ENCODE measurements around the gene ADD1. TPM values are rescaled to one million over a fixed set of nuclear protein-coding genes. Genes with fewer than 3 reads are reported as not detected.
A peak's percentile ranks its signal among the peaks of the same experiment; 100 is the strongest.

ADD1 gene
- total RNA-seq, 1 donor from 2014 or later: 131 TPM

DNA sequence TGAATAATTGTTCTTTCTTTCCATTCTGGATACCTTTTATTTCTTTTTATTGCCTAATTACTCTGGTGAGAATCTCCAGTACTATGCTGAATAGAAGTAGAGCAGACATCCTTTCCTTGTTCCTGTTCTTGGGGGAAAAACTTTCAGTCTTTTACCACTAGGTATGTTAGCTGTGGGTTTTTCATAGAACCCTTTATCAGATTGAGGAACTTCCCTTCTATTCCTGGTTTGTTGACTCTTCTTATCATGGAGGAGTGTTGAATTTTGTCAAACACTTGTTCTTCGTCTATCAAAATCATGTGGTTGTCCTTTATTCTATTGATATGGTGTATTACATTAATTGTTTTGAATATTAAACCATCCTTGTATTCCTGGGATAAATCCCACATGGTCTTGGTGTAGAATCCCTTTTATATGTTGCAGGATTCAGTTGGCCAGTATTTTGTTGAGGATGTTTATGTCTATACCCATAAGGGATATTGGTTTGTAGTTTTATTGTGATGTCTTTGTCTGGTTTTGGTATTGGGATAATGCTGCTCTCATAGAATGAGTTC, 27.2 kb upstream of the ADD1 start:
- Histone ChIP-seq H4K20me1 (ENCODE audit: low read depth) (no peaks in the 10 kb centered on the region), H3K79me2 (ENCODE audit: low read depth) (peaks cover 22% of the 10 kb centered on the region), H3K4me1 (peaks cover 11% of the 10 kb centered on the region), H3K9me3 (ENCODE audit: low read depth) (peaks cover 3% of the 10 kb centered on the region), H2AFZ (replicated peaks) (no peak overlapping the region), H3K9ac (no peak overlapping the region), H3K4me3 (no peak overlapping the region), H3K36me3 (no peaks in the 10 kb centered on the region), H3K27ac (no peak overlapping the region), H3K27me3 (peaks cover 14% of the 10 kb centered on the region), H3K4me2 (no peak overlapping the region), H3F3A (ENCODE audit: low read depth) (peaks cover 12% of the 10 kb centered on the region)
- no peak overlapping the region for H3K27ac Mint-ChIP-seq
- H3K36me3 Mint-ChIP-seq: no peaks in the 10 kb centered on the region
- peaks cover 11% of the 10 kb centered on the region for H3K27me3 Mint-ChIP-seq (ENCODE audit: insufficient read depth, low read depth)
- DNase-seq (ENCODE audit: low spot score): no peak
- peak overlapping the region; percentile 84 for H3K4me3 Mint-ChIP-seq
- peaks cover 29% of the 10 kb centered on the region for H3K4me1 Mint-ChIP-seq
- TF ChIP-seq, protein P1, sequence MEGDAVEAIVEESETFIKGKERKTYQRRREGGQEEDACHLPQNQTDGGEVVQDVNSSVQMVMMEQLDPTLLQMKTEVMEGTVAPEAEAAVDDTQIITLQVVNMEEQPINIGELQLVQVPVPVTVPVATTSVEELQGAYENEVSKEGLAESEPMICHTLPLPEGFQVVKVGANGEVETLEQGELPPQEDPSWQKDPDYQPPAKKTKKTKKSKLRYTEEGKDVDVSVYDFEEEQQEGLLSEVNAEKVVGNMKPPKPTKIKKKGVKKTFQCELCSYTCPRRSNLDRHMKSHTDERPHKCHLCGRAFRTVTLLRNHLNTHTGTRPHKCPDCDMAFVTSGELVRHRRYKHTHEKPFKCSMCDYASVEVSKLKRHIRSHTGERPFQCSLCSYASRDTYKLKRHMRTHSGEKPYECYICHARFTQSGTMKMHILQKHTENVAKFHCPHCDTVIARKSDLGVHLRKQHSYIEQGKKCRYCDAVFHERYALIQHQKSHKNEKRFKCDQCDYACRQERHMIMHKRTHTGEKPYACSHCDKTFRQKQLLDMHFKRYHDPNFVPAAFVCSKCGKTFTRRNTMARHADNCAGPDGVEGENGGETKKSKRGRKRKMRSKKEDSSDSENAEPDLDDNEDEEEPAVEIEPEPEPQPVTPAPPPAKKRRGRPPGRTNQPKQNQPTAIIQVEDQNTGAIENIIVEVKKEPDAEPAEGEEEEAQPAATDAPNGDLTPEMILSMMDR (IDR thresholded peaks at IDR 0.05): no peak
- no peak for TF ChIP-seq EZH2 (IDR thresholded peaks at IDR 0.05)
- no peak for TF ChIP-seq EZH2phosphoT487 (IDR thresholded peaks at IDR 0.05)
- H3K9me3 Mint-ChIP-seq: peaks cover 13% of the 10 kb centered on the region

DNA sequence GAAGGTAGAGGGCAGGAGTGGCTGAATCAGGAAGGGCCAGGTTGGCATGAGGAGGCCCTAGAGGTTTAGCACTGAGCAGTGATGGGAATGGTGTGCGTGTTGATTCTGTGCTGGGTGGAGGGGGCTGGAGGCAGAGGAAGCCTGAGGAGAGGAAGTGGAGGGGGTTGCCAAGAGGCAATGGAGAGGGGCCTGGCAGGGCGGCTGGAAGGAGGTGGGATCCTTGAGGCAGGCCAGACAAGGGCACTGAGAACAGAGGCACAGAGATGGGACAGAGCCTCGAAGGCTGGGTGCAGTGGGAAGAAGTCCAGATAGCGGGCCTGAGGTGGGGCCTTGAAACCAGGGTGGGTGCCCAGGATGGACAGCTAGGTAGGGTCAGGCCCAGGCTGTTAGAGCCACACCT, 26.5 kb upstream of the ADD1 start:
- H3K4me3 ChIP-seq: no peak overlapping the region
- Mint-ChIP-seq H3K9me3 (peaks cover 13% of the 10 kb centered on the region), H3K27me3 (ENCODE audit: insufficient read depth, low read depth) (peaks cover 8% of the 10 kb centered on the region), H3K4me3 (peak overlapping the region; percentile 84), H3K4me1 (peaks cover 23% of the 10 kb centered on the region), H3K27ac (peak overlapping the region; percentile 46), H3K36me3 (no peaks in the 10 kb centered on the region)
- no peak overlapping the region for H3K27ac ChIP-seq
- H2AFZ ChIP-seq (replicated peaks): no peak overlapping the region
- H3F3A ChIP-seq (ENCODE audit: low read depth): peaks cover 12% of the 10 kb centered on the region
- H4K20me1 ChIP-seq (ENCODE audit: low read depth): no peaks in the 10 kb centered on the region
- peaks cover 3% of the 10 kb centered on the region for H3K9me3 ChIP-seq (ENCODE audit: low read depth)
- H3K36me3 ChIP-seq: no peaks in the 10 kb centered on the region
- H3K4me2 ChIP-seq: no peak overlapping the region
- TF ChIP-seq, protein P1 (IDR thresholded peaks at IDR 0.05): no peak
- no peak for TF ChIP-seq EZH2phosphoT487 (IDR thresholded peaks at IDR 0.05)
- TF ChIP-seq EZH2 (IDR thresholded peaks at IDR 0.05): no peak
- H3K4me1 ChIP-seq: peaks cover 5% of the 10 kb centered on the region
- peaks cover 14% of the 10 kb centered on the region for H3K27me3 ChIP-seq
- no peak for DNase-seq (ENCODE audit: low spot score)
- peaks cover 22% of the 10 kb centered on the region for H3K79me2 ChIP-seq (ENCODE audit: low read depth)
- no peak overlapping the region for H3K9ac ChIP-seq

DNA sequence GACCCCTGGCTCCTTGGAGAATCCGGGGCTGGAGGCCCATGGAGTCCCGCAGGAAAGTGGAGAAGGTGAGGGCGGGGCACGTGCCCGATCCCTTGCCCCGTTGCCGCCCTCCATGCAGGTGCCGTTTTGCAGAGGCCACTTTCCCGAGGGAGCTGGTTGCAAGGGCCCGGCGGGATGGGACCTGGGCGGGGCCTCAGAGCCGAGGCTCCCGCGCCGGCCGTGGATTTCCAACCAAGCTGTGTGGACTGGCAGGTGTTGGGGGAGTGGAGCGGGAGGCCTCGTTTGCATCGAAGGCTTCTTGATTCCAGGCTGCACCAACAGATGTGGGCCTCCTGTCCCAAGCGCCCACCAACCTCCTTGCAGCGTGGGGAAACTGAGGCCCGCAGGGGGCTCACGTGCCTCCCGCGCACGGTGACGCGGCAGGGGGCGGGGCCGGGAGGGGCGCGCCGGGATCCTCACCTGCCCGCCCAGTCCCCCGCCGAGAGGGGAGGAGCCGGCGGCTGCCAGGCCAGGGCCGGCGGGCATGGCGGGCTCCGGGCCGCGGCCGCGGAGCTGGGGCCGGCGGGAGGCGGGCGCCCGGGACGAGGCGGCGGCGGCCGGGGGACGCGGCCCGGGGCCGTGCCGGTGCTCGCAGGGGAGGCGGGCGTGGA, 25.8 kb upstream of the ADD1 start:
- Mint-ChIP-seq H3K4me3 (peak overlapping the region; percentile 84), H3K36me3 (no peaks in the 10 kb centered on the region), H3K27me3 (ENCODE audit: insufficient read depth, low read depth) (peaks cover 7% of the 10 kb centered on the region), H3K4me1 (peaks cover 20% of the 10 kb centered on the region), H3K27ac (no peak overlapping the region), H3K9me3 (peaks cover 13% of the 10 kb centered on the region)
- H3K4me3 ChIP-seq: peak overlapping the region; percentile 74
- H3F3A ChIP-seq (ENCODE audit: low read depth): peaks cover 12% of the 10 kb centered on the region
- H4K20me1 ChIP-seq (ENCODE audit: low read depth): no peaks in the 10 kb centered on the region
- H3K4me1 ChIP-seq: no peaks in the 10 kb centered on the region
- peak; percentile 81 for DNase-seq (ENCODE audit: low spot score)
- peaks cover 22% of the 10 kb centered on the region for H3K79me2 ChIP-seq (ENCODE audit: low read depth)
- H2AFZ ChIP-seq (replicated peaks): peak overlapping the region; percentile 77
- H3K9me3 ChIP-seq (ENCODE audit: low read depth): peaks cover 3% of the 10 kb centered on the region
- TF ChIP-seq EZH2 (IDR thresholded peaks at IDR 0.05) (no peak), EZH2phosphoT487 (IDR thresholded peaks at IDR 0.05) (no peak)
- TF ChIP-seq, protein P1 (IDR thresholded peaks at IDR 0.05): no peak
- no peak overlapping the region for H3K9ac ChIP-seq
- H3K36me3 ChIP-seq: no peaks in the 10 kb centered on the region
- H3K27me3 ChIP-seq: peaks cover 14% of the 10 kb centered on the region
- H3K27ac ChIP-seq: no peak overlapping the region
- peak overlapping the region; percentile 92 for H3K4me2 ChIP-seq

Data from neural progenitor cell (in vitro differentiated cells).